Prostate gland (tissue), 2 donors: ENCODE data around the gene ABI3BP. TPM values are rescaled to one million over a fixed set of nuclear protein-coding genes. Genes with fewer than 3 reads are reported as not detected.

ENCODE experiments used
- DNase-seq: peaks from one replicate; pipeline ENCODE4 v3.0.0-alpha.2; 2019; ENCODE audit warnings: low spot score
- H3K27ac ChIP-seq, 2 donors: fragments of 200-600 bp; sonication (generic); 2 replicates each; pipeline ENCODE4 v1.5.1; 2017 to 2019
- H3K27me3 ChIP-seq: fragments of 200-600 bp; sonication (generic); replicated peaks from 2 replicates; pipeline ENCODE4 v1.5.1; 2019; ENCODE audit not compliant: insufficient read depth
- H3K36me3 ChIP-seq, 2 donors: fragments of 200-600 bp; sonication (generic); 1 replicate in 1 of 2; 2 replicates in 1 of 2; pipeline versions ENCODE4 v1.5.1 to v1.8.1; 2017 to 2019
- H3K4me1 ChIP-seq: fragments of 200-600 bp; sonication (generic); replicated peaks from 2 replicates; pipeline ENCODE4 v1.5.1; 2019
- H3K4me3 ChIP-seq, 2 donors: fragments of 200-600 bp; sonication (generic); 2 replicates each; pipeline ENCODE4 v1.5.1; 2017 to 2019
- H3K9me3 ChIP-seq: fragments of 200-600 bp; sonication (generic); 2 replicates; pipeline ENCODE4 v1.5.1; 2017
- POLR2A ChIP-seq: fragments of 450-650 bp; IDR thresholded peaks from one replicate; pipeline ENCODE4 v1.6.1; 2016; ENCODE audit warnings: antibody characterized with exemption, mild to moderate bottlenecking
- POLR2AphosphoS5 ChIP-seq: sonication (generic); formaldehyde crosslinking; IDR thresholded peaks from one replicate; pipeline ENCODE4 v1.6.1; 2017; ENCODE audit warnings: antibody characterized with exemption
- WGBS: methylation state at CpG from one replicate; pipeline ENCODE4 v1.1.5; 2018; 5-methylcytosine and 5-hydroxymethylcytosine counted together
- intact Hi-C: fragments of 100-400 bp; cut with DNase I; formaldehyde crosslinking; loops from one replicate; pipeline ENCODE4 v1.14.2; 2022
- total RNA-seq, 2 donors: library from RNA; depleted of rRNA; stranded (reverse); fragments of >200 nt; gene quantifications; one replicate each; pipeline ENCODE4 v1.1.0, GENCODE V29; 2016
- TF ChIP-seq, protein P1 (sequence below), 4 experiments: fragments of 200-600 bp in 2 of 4; fragments of 450-650 bp in 2 of 4; sonication (generic) in 2 of 4; IDR thresholded peaks; 1 replicate in 3 of 4; 2 replicates in 1 of 4; pipeline ENCODE4 v1.5.1; 2016 to 2019; ENCODE audit warnings: antibody characterized with exemption in 4 of 4, mild to moderate bottlenecking in 2 of 4, moderate library complexity in 2 of 4

ABI3BP gene
- total RNA-seq, 2 donors from 2014 or later: 15.3 to 16.6 TPM

DNA sequence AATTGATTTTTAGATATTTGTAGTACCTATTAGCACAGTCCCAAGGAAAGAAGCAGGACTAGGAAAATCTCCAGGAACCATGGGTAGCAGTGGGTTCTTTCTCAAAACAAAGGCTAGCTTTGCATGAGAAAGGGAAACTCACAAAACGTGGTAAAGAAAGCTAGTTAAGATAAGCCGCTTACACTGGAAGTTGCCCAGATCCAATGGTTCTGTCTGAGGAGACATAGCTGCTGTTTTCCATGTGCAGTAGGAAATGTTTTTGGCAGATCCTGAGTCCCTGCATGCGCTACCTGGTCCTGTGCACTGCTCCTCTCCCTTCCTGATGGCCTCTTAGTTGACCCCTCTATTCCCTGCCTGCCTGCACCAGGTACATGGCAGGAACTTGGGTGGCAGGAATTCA is 223.5 kb downstream of the ABI3BP start:
- H3K27ac ChIP-seq: no peak overlapping the region
- H3K27me3 ChIP-seq: no peaks in the 10 kb centered on the region
- no peak for DNase-seq
- H3K4me1 ChIP-seq: no peaks in the 10 kb centered on the region
- H3K4me3 ChIP-seq: no peak overlapping the region
- intact Hi-C loops: no loop called here
- H3K9me3 ChIP-seq: no peaks in the 10 kb centered on the region
- no peaks in the 10 kb centered on the region for H3K36me3 ChIP-seq
- TF ChIP-seq, protein P1, sequence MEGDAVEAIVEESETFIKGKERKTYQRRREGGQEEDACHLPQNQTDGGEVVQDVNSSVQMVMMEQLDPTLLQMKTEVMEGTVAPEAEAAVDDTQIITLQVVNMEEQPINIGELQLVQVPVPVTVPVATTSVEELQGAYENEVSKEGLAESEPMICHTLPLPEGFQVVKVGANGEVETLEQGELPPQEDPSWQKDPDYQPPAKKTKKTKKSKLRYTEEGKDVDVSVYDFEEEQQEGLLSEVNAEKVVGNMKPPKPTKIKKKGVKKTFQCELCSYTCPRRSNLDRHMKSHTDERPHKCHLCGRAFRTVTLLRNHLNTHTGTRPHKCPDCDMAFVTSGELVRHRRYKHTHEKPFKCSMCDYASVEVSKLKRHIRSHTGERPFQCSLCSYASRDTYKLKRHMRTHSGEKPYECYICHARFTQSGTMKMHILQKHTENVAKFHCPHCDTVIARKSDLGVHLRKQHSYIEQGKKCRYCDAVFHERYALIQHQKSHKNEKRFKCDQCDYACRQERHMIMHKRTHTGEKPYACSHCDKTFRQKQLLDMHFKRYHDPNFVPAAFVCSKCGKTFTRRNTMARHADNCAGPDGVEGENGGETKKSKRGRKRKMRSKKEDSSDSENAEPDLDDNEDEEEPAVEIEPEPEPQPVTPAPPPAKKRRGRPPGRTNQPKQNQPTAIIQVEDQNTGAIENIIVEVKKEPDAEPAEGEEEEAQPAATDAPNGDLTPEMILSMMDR (IDR thresholded peaks at IDR 0.05): no peak
- TF ChIP-seq POLR2A (no peak), POLR2AphosphoS5 (no peak)
- 79% methylated on average over 3 of the region's 3 CpGs for WGBS

DNA sequence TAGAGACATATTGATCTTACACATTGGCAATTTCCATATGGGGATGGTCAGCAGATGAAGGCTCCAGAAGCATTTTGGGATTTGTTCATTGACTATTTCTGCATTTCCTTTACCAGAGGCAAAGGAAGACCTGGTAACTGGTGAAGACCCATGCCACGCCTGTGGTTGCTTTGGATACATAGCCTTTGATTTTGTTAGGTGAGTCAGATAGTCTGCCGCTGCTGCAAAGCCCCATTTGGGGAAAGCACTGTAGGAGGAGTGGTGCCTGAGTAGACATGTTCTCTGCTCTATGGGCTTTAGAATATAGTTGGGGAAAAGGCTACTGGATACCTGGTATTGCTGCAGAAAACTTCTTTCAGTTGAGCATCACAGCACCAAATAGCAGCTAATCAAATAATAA is 227.2 kb downstream of the ABI3BP start:
- Histone ChIP-seq H3K27me3 (no peaks in the 10 kb centered on the region), H3K36me3 (no peaks in the 10 kb centered on the region), H3K4me3 (no peak overlapping the region), H3K27ac (no peak overlapping the region), H3K9me3 (no peaks in the 10 kb centered on the region), H3K4me1 (no peaks in the 10 kb centered on the region)
- DNase-seq: no peak
- 87% methylated on average over 2 of the region's 2 CpGs for WGBS
- TF ChIP-seq POLR2AphosphoS5: no peak
- intact Hi-C loops: no loop called here

DNA sequence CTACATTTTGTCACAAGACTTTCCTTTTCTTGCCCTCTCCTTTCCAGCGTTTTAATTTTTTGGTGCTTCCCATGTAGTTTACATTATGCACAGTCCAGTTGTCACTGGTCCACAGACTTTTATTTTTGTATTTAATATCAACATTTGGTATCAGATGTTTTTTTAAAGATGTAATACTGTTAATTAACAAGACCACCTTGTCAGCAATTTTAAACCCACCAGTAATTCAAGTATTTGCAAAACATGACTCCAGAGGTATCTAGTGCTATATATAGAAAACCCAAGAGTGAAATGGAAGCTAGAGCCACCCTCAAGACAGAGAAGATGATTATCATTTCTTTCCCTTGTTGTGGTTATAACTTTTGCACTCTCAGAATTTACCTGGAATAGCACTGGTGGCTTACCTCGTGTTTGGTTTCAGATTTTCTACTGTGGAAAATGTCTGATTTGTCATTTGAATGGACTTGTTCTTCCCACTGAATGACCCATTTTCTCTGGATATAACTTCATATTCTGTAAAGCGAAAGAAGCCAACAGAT is 227.7 kb downstream of the ABI3BP start:
- WGBS: 77% methylated on average over 3 of the region's 3 CpGs
- DNase-seq: no peak
- Histone ChIP-seq H3K36me3 (no peaks in the 10 kb centered on the region), H3K27ac (no peak overlapping the region), H3K9me3 (no peaks in the 10 kb centered on the region), H3K27me3 (no peaks in the 10 kb centered on the region), H3K4me1 (no peaks in the 10 kb centered on the region), H3K4me3 (no peak overlapping the region)
- intact Hi-C loops: no loop called here
- no peak for TF ChIP-seq POLR2AphosphoS5
- TF ChIP-seq, protein P1 (IDR thresholded peaks at IDR 0.05): no peak
- TF ChIP-seq POLR2A: no peak

DNA sequence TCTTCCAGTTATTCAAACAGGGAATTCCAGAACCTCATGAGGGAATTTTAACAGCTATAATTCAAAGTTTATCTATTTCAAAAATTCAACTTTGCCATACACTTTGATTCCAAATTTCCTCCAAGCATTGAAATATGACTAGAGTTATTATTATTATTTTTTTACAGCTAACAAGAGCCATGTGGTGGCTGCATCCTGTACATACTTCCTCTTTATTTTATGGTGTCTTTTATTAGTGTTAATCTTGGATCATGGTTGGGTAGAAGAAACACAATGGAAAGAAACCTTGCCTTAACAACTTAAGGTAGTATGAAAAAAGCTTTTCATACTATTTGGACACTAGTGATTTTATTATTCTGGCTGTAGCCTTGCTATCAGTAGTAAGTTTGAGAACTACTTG is 231.3 kb downstream of the ABI3BP start:
- DNase-seq: no peak
- Histone ChIP-seq H3K27me3 (no peaks in the 10 kb centered on the region), H3K4me3 (no peak overlapping the region), H3K9me3 (no peaks in the 10 kb centered on the region), H3K27ac (no peak overlapping the region), H3K4me1 (no peaks in the 10 kb centered on the region), H3K36me3 (no peaks in the 10 kb centered on the region)
- intact Hi-C loops: no loop called here
- TF ChIP-seq POLR2AphosphoS5: no peak
- TF ChIP-seq, protein P1 (IDR thresholded peaks at IDR 0.05): no peak
- no peak for TF ChIP-seq POLR2A

DNA sequence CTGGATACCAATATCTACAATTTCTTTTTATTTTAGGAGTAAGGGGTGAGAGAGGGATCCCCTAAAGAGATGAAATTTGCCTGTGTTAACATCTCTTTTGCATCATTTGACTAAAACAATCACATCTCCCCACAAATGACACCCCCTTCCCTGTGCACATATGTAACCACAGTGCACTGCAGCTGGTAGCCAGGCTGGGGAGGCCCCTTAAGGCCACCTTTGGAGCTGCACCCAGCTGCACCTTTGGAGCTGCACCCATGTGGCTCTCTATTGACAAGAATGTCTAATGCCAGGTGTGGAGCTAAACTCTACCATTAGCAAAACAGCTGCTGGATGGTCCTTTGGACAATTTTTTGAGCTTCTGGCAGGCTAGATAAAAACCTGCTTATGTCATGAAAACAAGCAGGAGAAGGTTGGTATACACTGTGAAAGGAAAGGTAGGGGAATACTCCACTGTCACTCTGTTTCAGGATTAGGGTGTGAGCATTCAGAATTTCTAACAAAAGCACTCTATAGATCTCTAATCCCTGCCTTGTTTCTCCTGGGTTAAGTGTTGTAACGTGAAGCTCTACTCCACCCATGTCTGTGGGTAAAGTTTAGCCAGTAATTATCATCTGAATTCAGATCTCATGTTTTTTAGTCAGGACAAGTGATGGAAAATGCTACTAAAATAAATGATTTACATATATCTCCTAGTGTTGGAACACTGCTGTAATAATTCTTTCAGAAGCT is 231.8 kb downstream of the ABI3BP start:
- H3K27me3 ChIP-seq: no peaks in the 10 kb centered on the region
- DNase-seq: no peak
- WGBS: 61% methylated on average over 1 of the region's 1 CpG

More for the DNA sequence above, 231.8 kb downstream of the ABI3BP start:
- Histone ChIP-seq H3K4me3 (no peak overlapping the region), H3K9me3 (no peaks in the 10 kb centered on the region), H3K27ac (no peak overlapping the region), H3K4me1 (no peaks in the 10 kb centered on the region), H3K36me3 (no peaks in the 10 kb centered on the region)
- intact Hi-C loops: no loop called here
- TF ChIP-seq POLR2A (no peak), POLR2AphosphoS5 (no peak)
- TF ChIP-seq, protein P1 (IDR thresholded peaks at IDR 0.05): no peak
